NCI-H510A (cell line): ENCODE measurements around the gene PTPN9.
A peak's percentile ranks its signal among the peaks of the same experiment; 100 is the strongest.
"Not testable (repeated sequence)": the region's sequence is repeated elsewhere in the genome, so short reads cannot be mapped to it uniquely, and the experiment has no call there.

Experiments
- DNase-seq: peaks from one replicate; lab custom pipeline; 2025; lab: John Stamatoyannopoulos, UW

Gene PTPN9

GRCh38 chr15:75582943-75583342, 3.8 kb upstream of the PTPN9 start:
- not testable (repeated sequence) for DNase-seq

DNA sequence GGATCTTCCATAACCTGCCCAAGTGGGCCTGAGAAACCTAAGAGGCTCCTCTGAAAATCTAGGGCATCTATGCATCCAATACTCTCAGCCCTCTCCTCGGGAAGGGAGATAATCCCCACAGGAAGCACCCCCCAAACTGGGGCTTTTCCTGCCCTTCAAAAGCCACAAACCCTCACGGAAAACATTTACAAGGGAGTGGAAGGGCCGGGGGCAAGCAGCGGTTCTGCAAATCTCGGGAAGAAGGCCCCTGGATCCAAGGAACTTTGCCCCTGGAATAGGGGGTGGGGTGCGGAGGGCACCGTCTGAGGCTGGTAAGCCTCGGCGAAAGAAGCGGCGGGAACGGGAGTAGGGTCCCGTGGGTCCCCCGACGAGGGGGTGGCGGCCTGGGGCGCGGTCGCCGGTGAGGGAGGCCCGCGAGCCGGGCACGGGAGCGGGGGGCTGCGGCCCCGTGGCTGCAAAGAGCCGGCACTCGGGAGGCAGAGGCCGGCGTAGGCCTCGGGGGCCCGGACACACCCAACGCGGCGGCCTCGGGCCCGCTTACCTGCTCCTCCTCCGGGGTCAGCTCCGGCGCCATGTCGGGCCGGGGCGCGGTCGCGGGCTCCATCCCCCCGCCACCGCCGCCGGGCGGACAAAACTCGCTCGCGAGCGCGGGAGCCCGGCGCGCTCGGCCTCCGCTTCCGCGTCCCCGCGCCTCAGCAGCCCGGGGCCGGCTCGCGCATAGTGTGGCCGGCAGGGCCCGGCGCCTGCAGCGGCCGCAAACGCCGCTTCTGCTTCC, 755 bp downstream of the PTPN9 start:
- no peak for DNase-seq

DNA sequence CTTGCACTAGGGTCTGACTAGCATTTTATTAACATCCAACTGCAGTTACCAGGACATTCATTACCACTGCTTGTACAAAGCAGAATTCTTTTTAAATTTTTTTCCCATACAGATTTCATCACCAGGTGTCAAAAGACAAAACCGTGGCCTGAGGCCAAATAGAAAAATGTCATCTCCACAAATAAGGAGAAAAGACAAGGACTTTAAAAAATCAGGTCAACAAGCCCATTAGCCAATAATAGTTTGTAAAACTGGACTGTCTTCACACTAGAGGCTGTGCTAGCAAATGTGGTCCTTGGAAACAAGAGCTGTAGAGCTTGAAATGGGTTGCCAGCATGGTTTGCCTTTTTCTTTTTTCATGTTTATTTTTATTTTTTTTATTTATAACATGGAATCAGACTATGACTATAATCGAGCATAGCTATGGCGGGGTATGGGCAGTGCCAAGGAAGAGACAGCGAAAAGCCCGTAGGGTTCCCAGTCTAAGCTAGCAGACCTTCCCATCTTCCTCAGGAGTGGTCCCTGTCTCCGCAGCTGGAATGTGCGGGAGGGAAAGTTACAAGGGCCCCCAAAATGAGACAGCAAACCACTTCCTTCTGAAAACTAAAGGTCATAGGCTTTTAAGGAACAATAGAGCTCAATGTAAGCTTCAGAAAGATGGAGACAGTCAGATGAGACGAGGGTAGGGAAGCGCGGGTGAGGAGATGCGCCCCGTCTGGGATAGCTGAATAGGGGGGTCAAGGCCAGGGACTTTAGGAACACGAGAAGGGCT, 1.5 kb downstream of the PTPN9 start:
- DNase-seq: no peak

GRCh38 chr15:75573648-75574384, 5.3 kb downstream of the PTPN9 start:
- no peak for DNase-seq

GRCh38 chr15:75570126-75570845, 8.8 kb downstream of the PTPN9 start:
- no peak for DNase-seq

GRCh38 chr15:75565062-75565970, 13.8 kb downstream of the PTPN9 start:
- no peak for DNase-seq

GRCh38 chr15:75561888-75562287, 17.2 kb downstream of the PTPN9 start:
- DNase-seq: no peak

- DNase-seq: peak; percentile 26
Measured at GRCh38 chr15:75559360-75559759, 19.8 kb downstream of the PTPN9 start.

DNA sequence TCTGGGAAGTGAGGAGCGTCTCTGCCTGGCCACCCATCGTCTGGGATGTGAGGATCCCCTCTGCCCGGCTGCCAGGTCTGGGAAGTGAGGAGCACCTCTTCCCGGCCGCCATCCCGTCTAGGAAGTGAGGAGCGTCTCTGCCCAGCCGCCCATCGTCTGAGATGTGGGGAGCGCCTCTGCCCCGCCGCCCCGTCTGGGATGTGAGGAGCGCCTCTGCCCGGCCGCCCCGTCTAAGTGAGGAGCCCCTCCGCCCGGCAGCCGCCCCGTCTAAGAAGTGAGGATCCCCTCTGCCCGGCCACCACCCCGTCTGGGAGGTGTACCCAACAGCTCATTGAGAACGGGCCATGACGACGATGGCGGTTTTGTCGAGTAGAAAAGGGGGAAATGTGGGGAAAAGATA, 20.2 kb downstream of the PTPN9 start:
- not testable (repeated sequence) for DNase-seq

- no peak for DNase-seq
Measured at GRCh38 chr15:75554717-75555116, 24.4 kb downstream of the PTPN9 start.

GRCh38 chr15:75553659-75554058, 25.5 kb downstream of the PTPN9 start:
- DNase-seq: no peak

GRCh38 chr15:75551091-75551490, 28.0 kb downstream of the PTPN9 start:
- DNase-seq: no peak

DNA sequence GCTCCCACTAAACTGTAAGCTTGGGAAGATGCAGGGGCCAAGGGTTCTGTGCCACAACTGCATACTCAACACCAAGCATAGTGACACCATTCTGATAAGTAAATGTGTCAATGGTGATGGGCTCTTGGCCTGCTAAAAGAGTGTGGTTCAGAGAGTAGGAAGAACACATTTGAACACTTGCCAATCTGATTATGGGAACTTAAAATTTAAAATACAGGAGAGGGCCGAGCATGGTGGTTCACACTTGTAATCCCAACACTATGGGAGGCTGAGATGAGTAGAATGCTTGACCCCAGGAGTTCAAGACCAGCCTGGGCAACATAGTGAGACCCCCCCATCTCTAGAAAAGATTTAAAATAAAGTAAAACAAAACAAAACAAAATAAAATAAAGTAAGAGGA, 34.1 kb downstream of the PTPN9 start:
- no peak for DNase-seq

DNA sequence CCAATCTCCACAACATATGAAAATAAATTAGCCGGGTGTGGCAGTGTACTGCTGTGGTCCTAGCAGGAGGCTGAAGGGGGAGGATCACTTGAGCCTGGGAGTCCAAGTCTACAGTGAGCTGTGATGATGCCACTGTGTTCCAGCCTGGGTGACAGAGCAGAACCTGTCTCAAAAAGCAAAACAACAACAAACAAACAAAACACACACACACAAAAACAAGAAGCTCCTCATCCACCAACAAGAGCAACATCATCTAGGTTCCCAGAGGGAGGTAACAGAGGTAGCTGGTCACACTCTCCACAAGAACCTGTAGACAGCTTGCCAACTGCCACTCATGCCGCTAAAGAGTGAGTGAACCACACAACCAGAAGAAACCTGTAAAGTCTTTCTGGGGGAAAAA, 34.8 kb downstream of the PTPN9 start:
- no peak for DNase-seq

GRCh38 chr15:75542949-75543545, 36.1 kb downstream of the PTPN9 start:
- not testable (repeated sequence) for DNase-seq

DNA sequence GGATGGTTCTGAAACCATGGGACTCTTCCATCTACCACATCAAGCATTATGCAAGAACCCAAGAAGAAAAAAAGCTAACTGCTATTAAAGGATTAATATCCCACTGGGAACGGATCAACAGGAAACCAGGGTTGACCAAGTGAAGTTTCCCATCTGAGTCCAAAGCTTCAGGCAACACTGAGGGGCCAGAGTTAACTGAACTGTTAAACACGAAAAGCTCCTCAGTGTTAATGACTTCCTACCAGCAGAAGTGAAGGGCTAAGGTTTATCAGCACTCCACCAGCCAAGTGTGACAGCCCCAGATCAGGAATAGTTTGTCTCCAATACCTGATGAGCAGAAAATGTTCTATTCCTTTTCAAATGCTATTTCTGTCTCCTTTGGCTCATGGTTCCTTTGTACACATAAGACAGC, 36.7 kb downstream of the PTPN9 start:
- DNase-seq: no peak

DNA sequence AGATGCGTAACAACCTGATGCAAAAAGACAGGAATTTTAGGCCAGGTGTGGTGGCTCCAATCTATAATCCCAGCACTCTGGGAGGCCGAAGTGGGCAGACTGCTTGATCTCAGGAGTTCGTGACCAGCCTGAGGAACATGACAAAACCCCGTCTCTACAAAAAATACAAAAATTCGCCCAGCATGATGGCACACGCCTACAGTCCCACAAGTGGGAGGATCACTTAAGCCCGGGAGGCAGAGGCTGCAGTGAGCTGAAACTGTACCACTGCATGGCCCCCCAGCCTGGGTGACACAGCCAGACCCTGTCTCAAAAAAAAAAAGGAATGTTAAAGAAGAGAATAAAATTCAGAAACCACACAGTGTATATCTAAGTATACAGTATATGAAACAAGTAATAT, 40.7 kb downstream of the PTPN9 start:
- DNase-seq: no peak

- DNase-seq: no peak
Measured at GRCh38 chr15:75533945-75534344, 45.2 kb downstream of the PTPN9 start.

GRCh38 chr15:75532413-75533250, 46.5 kb downstream of the PTPN9 start:
- no peak for DNase-seq

GRCh38 chr15:75531041-75531450, 48.1 kb downstream of the PTPN9 start:
- DNase-seq: no peak
